ENCODE measurements around the gene FLCN.

- TF ChIP-seq YY1 (IDR thresholded peaks at IDR 0.05; ENCODE audit: insufficient read depth, insufficient read length) (no peak), ZNF274 (IDR thresholded peaks at IDR 0.05; ENCODE audit: low read depth, low read length) (no peak), SUZ12 (IDR thresholded peaks at IDR 0.05; ENCODE audit: extremely low read depth, insufficient read depth, insufficient read length) (no peak)
These were observed 27.5 kb upstream of the FLCN start for GRCh38 chr17:17264430-17264829.
